Mesenchymal stem cell (in vitro differentiated cells and primary cell): ENCODE data around the gene POU2AF2.
A peak's percentile ranks its signal among the peaks of the same experiment; 100 is the strongest.

Source experiments
- DNase-seq: peaks from one replicate; pipeline ENCODE4 v3.0.0-alpha.2; 2013
- H2AFZ ChIP-seq: one replicate; pipeline ENCODE4 v1.6.1; 2013; ENCODE audit warnings: low read depth, mild to moderate bottlenecking, control low read depth, inconsistent platforms, low read length, moderate library complexity
- H2AK5ac ChIP-seq: 2 replicates; pipeline ENCODE4 v1.6.1; 2013; ENCODE audit warnings: low read length, moderate library complexity, mild to moderate bottlenecking, inconsistent platforms; ENCODE audit not compliant: severe bottlenecking
- H2BK120ac ChIP-seq: one replicate; pipeline ENCODE4 v1.6.1; 2013; ENCODE audit warnings: low read depth, mild to moderate bottlenecking, inconsistent platforms, low read length, moderate library complexity
- H2BK12ac ChIP-seq, 2 experiments: one replicate each; pipeline ENCODE4 v1.6.1; 2013; ENCODE audit warnings: inconsistent platforms in 2 of 2, low read length in 2 of 2, mild to moderate bottlenecking in 2 of 2, moderate library complexity in 2 of 2, control low read depth in 1 of 2
- H2BK15ac ChIP-seq: one replicate; pipeline ENCODE4 v1.6.1; 2013; ENCODE audit warnings: mild to moderate bottlenecking, low read depth, inconsistent platforms; ENCODE audit not compliant: poor library complexity, severe bottlenecking
- H2BK5ac ChIP-seq: 2 replicates; pipeline ENCODE4 v1.6.1; 2013; ENCODE audit warnings: low read depth, mild to moderate bottlenecking, low read length, control low read depth, inconsistent platforms; ENCODE audit not compliant: poor library complexity, severe bottlenecking
- H3K14ac ChIP-seq, 2 experiments: one replicate each; pipeline ENCODE4 v1.6.1; 2013; ENCODE audit warnings: inconsistent platforms in 2 of 2, low read length in 2 of 2, control low read depth in 1 of 2, mild to moderate bottlenecking in 1 of 2, moderate library complexity in 1 of 2
- H3K18ac ChIP-seq, 2 experiments: one replicate each; pipeline ENCODE4 v1.6.1; 2013; ENCODE audit warnings: inconsistent platforms in 2 of 2, low read length in 2 of 2, control low read depth in 1 of 2, low read depth in 1 of 2, mild to moderate bottlenecking in 1 of 2
- H3K23ac ChIP-seq, 2 experiments: one replicate each; pipeline ENCODE4 v1.6.1; 2013; ENCODE audit warnings: inconsistent platforms in 2 of 2, low read length in 2 of 2, mild to moderate bottlenecking in 2 of 2, moderate library complexity in 2 of 2, control low read depth in 1 of 2
- H3K27ac ChIP-seq: 2 replicates; pipeline ENCODE4 v1.5.1; 2013; ENCODE audit warnings: mild to moderate bottlenecking, moderate library complexity, low read length, control low read depth, inconsistent platforms; ENCODE audit not compliant: poor library complexity, severe bottlenecking
- H3K27me3 ChIP-seq, 2 experiments: 2 replicates each; pipeline versions ENCODE4 v1.6.1 to v1.7.0; 2013; ENCODE audit warnings: low read length in 2 of 2, mild to moderate bottlenecking in 2 of 2, moderate library complexity in 2 of 2, control low read depth in 1 of 2, inconsistent platforms in 1 of 2; ENCODE audit not compliant: control insufficient read depth in 1 of 2, insufficient read depth in 1 of 2
- H3K36me3 ChIP-seq, 2 experiments: 2 replicates each; pipeline versions ENCODE4 v1.6.1 to v1.7.0; 2013; ENCODE audit warnings: low read length in 2 of 2, control low read depth in 1 of 2, inconsistent platforms in 1 of 2, low read depth in 1 of 2, mild to moderate bottlenecking in 1 of 2; ENCODE audit not compliant: insufficient read depth in 2 of 2, control insufficient read depth in 1 of 2
- H3K4ac ChIP-seq, 2 experiments: one replicate each; pipeline ENCODE4 v1.6.1; 2013; ENCODE audit warnings: inconsistent platforms in 2 of 2, low read length in 2 of 2, mild to moderate bottlenecking in 2 of 2, moderate library complexity in 2 of 2, control low read depth in 1 of 2, low read depth in 1 of 2
- H3K4me1 ChIP-seq: 2 replicates; pipeline ENCODE4 v1.6.1; 2013; ENCODE audit warnings: low read depth, low read length, control low read depth; ENCODE audit not compliant: control insufficient read depth, insufficient read depth
- H3K4me2 ChIP-seq: 2 replicates; pipeline ENCODE4 v1.6.1; 2013; ENCODE audit warnings: low read length, mild to moderate bottlenecking, inconsistent platforms; ENCODE audit not compliant: poor library complexity, severe bottlenecking
- H3K4me3 ChIP-seq, 2 experiments: 2 replicates each; pipeline versions ENCODE4 v1.5.1 to v1.7.0; 2013; ENCODE audit warnings: low read length in 2 of 2, mild to moderate bottlenecking in 2 of 2, control low read depth in 1 of 2, low read depth in 1 of 2; ENCODE audit not compliant: insufficient read depth in 1 of 2
- H3K79me1 ChIP-seq: replicated peaks from 2 replicates; pipeline ENCODE4 v1.6.1; 2013; ENCODE audit warnings: mild to moderate bottlenecking, control low read depth, low read length, inconsistent platforms; ENCODE audit not compliant: poor library complexity, severe bottlenecking
- H3K9ac ChIP-seq: 2 replicates; pipeline ENCODE4 v1.7.0; 2013; ENCODE audit warnings: mild to moderate bottlenecking, low read length, moderate library complexity
- H3K9me3 ChIP-seq: 2 replicates; pipeline ENCODE4 v1.7.0; 2013; ENCODE audit warnings: mild to moderate bottlenecking, low read length; ENCODE audit not compliant: control insufficient read depth
- H4K8ac ChIP-seq: one replicate; pipeline ENCODE4 v1.6.1; 2013; ENCODE audit warnings: inconsistent platforms, mild to moderate bottlenecking, low read length, moderate library complexity
- H4K91ac ChIP-seq: one replicate; pipeline ENCODE4 v1.6.1; 2013; ENCODE audit warnings: mild to moderate bottlenecking, low read length, inconsistent platforms
- WGBS: methylation state at CpG from one replicate; pipeline ENCODE4 v1.1.7; 2013; ENCODE audit warnings: mixed read lengths; 5-methylcytosine and 5-hydroxymethylcytosine counted together

POU2AF2 gene

DNA sequence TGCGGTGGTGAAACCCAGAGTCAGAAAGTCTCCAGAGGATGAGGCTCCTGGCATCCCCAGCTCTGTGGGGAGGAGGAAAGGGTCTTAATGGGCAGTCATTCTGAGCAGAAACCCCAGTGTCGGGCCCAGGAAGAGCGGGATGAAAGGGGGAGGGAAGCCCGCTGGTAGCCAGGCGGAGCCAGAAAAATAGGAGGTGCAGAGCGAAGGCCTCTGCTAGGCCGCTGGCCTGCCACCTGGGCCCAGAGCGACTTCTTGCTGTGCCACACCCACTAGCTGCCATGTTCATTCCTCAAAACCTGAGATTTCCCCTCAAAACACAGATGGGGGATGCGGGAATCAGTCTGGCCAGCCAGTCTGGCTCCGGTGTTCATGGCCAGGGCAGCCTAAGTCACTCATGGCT is 52.2 kb downstream of the POU2AF2 start:
- Histone ChIP-seq H2BK5ac (no peak overlapping the region), H3K27me3 (peaks cover 47% of the 10 kb centered on the region in 2 experiments), H3K79me1 (no peaks in the 10 kb centered on the region), H3K4me3 (no peak overlapping the region), H3K4me2 (no peak overlapping the region), H4K91ac (no peak overlapping the region), H3K9me3 (no peaks in the 10 kb centered on the region), H3K18ac (no peak overlapping the region), H3K36me3 (no peaks in the 10 kb centered on the region), H2AK5ac (no peak overlapping the region), H3K23ac (no peak overlapping the region), H2BK120ac (no peak overlapping the region), H3K4ac (no peak overlapping the region), H3K9ac (no peak overlapping the region), H2BK12ac (peak overlapping the region in 1 of 2 experiments; percentile 24), H2BK15ac (no peak overlapping the region), H3K27ac (no peak overlapping the region), H3K4me1 (peaks cover 16% of the 10 kb centered on the region), H4K8ac (no peak overlapping the region), H2AFZ (no peak overlapping the region), H3K14ac (peak overlapping the region in 1 of 2 experiments; percentile 51)
- no peak for DNase-seq
- WGBS: 92% methylated on average over 7 of the region's 10 CpGs

- peak within 1 kb of the TSS in 1 of 2 experiments; percentile 24 for H2BK12ac ChIP-seq
- peak within 1 kb of the TSS; percentile 66 for H3K9ac ChIP-seq
- peak within 1 kb of the TSS; percentile 82 for H4K8ac ChIP-seq
- no peak within 1 kb of the TSS for H2BK5ac ChIP-seq
- H4K91ac ChIP-seq: peak within 1 kb of the TSS; percentile 53
- no peak for DNase-seq
- H3K4ac ChIP-seq: peak within 1 kb of the TSS in 1 of 2 experiments; percentile 42
- H2AFZ ChIP-seq: peak within 1 kb of the TSS; percentile 89
- H3K18ac ChIP-seq: peak within 1 kb of the TSS in 1 of 2 experiments; percentile 50
- H3K9me3 ChIP-seq: no peaks in the 10 kb centered on the region
- peak within 1 kb of the TSS; percentile 78 for H2BK15ac ChIP-seq
- H3K36me3 ChIP-seq: no peaks in the 10 kb centered on the region
- no peaks in the 10 kb centered on the region for H3K79me1 ChIP-seq
- H3K4me2 ChIP-seq: peak within 1 kb of the TSS; percentile 99
- H3K27ac ChIP-seq: no peak within 1 kb of the TSS
- H3K23ac ChIP-seq: no peak within 1 kb of the TSS
- H3K4me3 ChIP-seq: peak within 1 kb of the TSS; percentile 56 to 77
- H2AK5ac ChIP-seq: no peak within 1 kb of the TSS
- peaks cover 48 to 51% of the 10 kb centered on the region in 2 experiments for H3K27me3 ChIP-seq
- 10% methylated on average over 50 of the region's 57 CpGs for WGBS
- peak within 1 kb of the TSS in 1 of 2 experiments; percentile 66 for H3K14ac ChIP-seq
- H3K4me1 ChIP-seq: peaks cover 16% of the 10 kb centered on the region
- H2BK120ac ChIP-seq: no peak within 1 kb of the TSS
These were observed 53.0 kb downstream of the POU2AF2 start, which contains the start of gene POU2AF3 for GRCh38 chr11:111298413-111299100. Gene POU2AF3 (plus strand): TSS chr11:111298546. CDS start chr11:111298582, 36 bp downstream.

DNA sequence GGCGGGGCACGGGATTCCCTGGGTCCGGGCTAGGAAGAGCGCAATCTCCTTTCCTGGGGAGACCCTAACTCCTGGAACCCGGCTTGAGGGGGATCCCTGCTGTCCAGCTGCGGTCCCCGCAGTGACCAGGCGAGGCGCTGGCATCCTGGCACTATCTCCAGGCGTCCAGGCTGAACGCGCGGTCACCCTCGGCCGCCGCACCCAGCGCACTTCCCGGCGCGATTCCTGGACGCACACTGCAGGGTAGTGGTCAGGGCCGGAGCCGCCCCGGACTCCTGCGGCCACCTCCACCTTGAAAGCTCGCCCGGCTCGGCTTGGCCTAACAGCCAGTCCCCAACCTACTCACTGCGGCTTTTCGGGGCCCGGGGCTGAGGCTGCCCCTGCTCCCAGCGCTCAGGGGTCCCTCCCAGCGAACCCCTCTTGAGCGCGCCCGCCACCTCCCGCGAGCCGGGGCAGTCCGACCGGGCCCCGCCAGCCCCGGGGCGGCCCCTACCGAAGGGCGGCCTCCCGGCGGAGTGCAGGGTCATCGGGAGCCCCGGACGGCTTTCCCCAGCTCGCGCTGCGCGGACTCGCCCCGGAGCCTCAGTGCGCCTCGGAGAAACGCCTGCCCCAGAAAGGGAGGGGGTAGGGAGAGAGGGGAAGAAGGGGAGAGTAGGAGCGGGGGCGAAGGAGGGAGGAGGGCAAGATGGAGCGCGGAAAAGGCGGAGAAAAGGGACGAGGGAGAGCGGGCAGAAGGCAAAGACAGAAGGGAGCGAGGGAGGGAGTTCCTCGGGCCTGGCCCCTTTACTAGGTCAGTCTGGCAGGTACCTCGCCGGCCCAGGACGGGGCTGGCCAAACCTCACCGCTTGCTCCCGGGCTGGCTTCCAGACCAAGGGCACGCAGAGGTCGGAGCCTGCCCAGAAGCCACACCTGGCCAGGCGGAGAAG is 53.8 kb downstream of the POU2AF2 start:
- Histone ChIP-seq H3K18ac (peak overlapping the region in 1 of 2 experiments; percentile 50), H2AK5ac (no peak overlapping the region), H3K9ac (peak overlapping the region; percentile 66), H3K27me3 (peaks cover 48 to 52% of the 10 kb centered on the region in 2 experiments), H2BK120ac (no peak overlapping the region), H3K27ac (no peak overlapping the region), H2BK15ac (peak overlapping the region; percentile 78), H3K4me3 (peak overlapping the region; percentile 56 to 77), H3K4ac (peak overlapping the region in 1 of 2 experiments; percentile 42), H2BK5ac (no peak overlapping the region), H3K4me2 (peak overlapping the region; percentile 99), H3K4me1 (peaks cover 16% of the 10 kb centered on the region), H3K79me1 (no peaks in the 10 kb centered on the region), H3K36me3 (no peaks in the 10 kb centered on the region), H3K23ac (no peak overlapping the region), H3K14ac (peak overlapping the region in 1 of 2 experiments; percentile 66), H2AFZ (peak overlapping the region; percentile 89), H4K91ac (no peak overlapping the region), H4K8ac (peak overlapping the region; percentile 82), H2BK12ac (no peak overlapping the region), H3K9me3 (no peaks in the 10 kb centered on the region)
- DNase-seq: peak; percentile 52
- WGBS: 2% methylated on average over 67 of the region's 77 CpGs

GRCh38 chr11:111300569-111300968 is 55.0 kb downstream of the POU2AF2 start:
- no peak overlapping the region for H2BK15ac ChIP-seq
- H4K8ac ChIP-seq: no peak overlapping the region
- H2BK120ac ChIP-seq: no peak overlapping the region
- H4K91ac ChIP-seq: no peak overlapping the region
- 94% methylated on average over 5 of the region's 9 CpGs for WGBS
- peaks cover 52 to 55% of the 10 kb centered on the region in 2 experiments for H3K27me3 ChIP-seq
- H3K79me1 ChIP-seq: no peaks in the 10 kb centered on the region
- peaks cover 16% of the 10 kb centered on the region for H3K4me1 ChIP-seq
- no peak overlapping the region for H3K9ac ChIP-seq
- no peak overlapping the region for H3K27ac ChIP-seq
- no peak overlapping the region for H2AK5ac ChIP-seq
- H3K4me3 ChIP-seq: no peak overlapping the region
- no peak overlapping the region for H2BK5ac ChIP-seq
- no peaks in the 10 kb centered on the region for H3K36me3 ChIP-seq
- H3K4ac ChIP-seq: no peak overlapping the region
- H3K23ac ChIP-seq: no peak overlapping the region
- no peak for DNase-seq
- H2BK12ac ChIP-seq: no peak overlapping the region
- H2AFZ ChIP-seq: no peak overlapping the region
- H3K18ac ChIP-seq: no peak overlapping the region
- H3K9me3 ChIP-seq: no peaks in the 10 kb centered on the region
- no peak overlapping the region for H3K4me2 ChIP-seq
- H3K14ac ChIP-seq: no peak overlapping the region
